GM23338 (cell line): ENCODE results near the gene GJB5. TPM values are rescaled to one million over a fixed set of nuclear protein-coding genes. Genes with fewer than 3 reads are reported as not detected.

Experiments
- ATAC-seq: fragments of 200-7000 bp; cut with Tn5 transposase; 3 replicates; pipeline ENCODE4 v1.9.1; 2020
- DNase-seq: peaks from one replicate; pipeline ENCODE4 v3.0.0-alpha.2; 2015; ENCODE audit warnings: low spot score
- H2AFZ ChIP-seq: fragments of 200-600 bp; sonication (generic); 2 replicates; pipeline ENCODE4 v1.8.0; 2016; ENCODE audit warnings: antibody characterized with exemption, mild to moderate bottlenecking, moderate library complexity
- H3F3A ChIP-seq: fragments of 200-600 bp; sonication (generic); replicated peaks from 2 replicates; pipeline ENCODE4 v1.8.0; 2017; ENCODE audit warnings: antibody characterized with exemption, mixed run types, low read depth
- H3K27ac ChIP-seq: fragments of 200-600 bp; sonication (generic); 2 replicates; pipeline ENCODE4 v1.6.1; 2016; ENCODE audit warnings: low read depth
- H3K27me3 ChIP-seq: fragments of 200-600 bp; sonication (generic); 2 replicates; pipeline ENCODE4 v1.8.0; 2016; ENCODE audit warnings: mild to moderate bottlenecking, mixed run types, moderate library complexity; ENCODE audit not compliant: insufficient read depth
- H3K36me3 ChIP-seq: fragments of 200-600 bp; sonication (generic); 2 replicates; pipeline ENCODE4 v1.8.0; 2016; ENCODE audit warnings: mild to moderate bottlenecking; ENCODE audit not compliant: insufficient read depth
- H3K4me1 ChIP-seq: fragments of 200-600 bp; sonication (generic); 2 replicates; pipeline ENCODE4 v1.8.0; 2016; ENCODE audit warnings: mild to moderate bottlenecking, moderate library complexity; ENCODE audit not compliant: insufficient read depth
- H3K4me2 ChIP-seq: fragments of 200-600 bp; sonication (generic); 2 replicates; pipeline ENCODE4 v1.7.1; 2017; ENCODE audit warnings: mixed run types
- H3K4me3 ChIP-seq: fragments of 200-600 bp; sonication (generic); 2 replicates; pipeline ENCODE4 v1.6.1; 2016; ENCODE audit warnings: mixed run types
- H3K79me2 ChIP-seq: fragments of 200-600 bp; sonication (generic); replicated peaks from 2 replicates; pipeline ENCODE4 v1.8.0; 2017; ENCODE audit warnings: mild to moderate bottlenecking; ENCODE audit not compliant: insufficient read depth
- H3K9me2 ChIP-seq: fragments of 200-600 bp; sonication (generic); 2 replicates; pipeline ENCODE4 v1.8.0; 2017; ENCODE audit not compliant: insufficient read depth
- H4K20me1 ChIP-seq: fragments of 200-600 bp; sonication (generic); replicated peaks from 2 replicates; pipeline ENCODE4 v1.8.0; 2017; ENCODE audit warnings: mild to moderate bottlenecking; ENCODE audit not compliant: insufficient read depth
- H3K27ac Mint-ChIP-seq: 2 replicates; pipeline ENCODE4 v1.8.0; 2020; ENCODE audit warnings: inconsistent platforms, mild to moderate bottlenecking, moderate library complexity, mixed read lengths
- H3K27me3 Mint-ChIP-seq: 3 replicates; pipeline ENCODE4 v1.8.0; 2022; ENCODE audit warnings: low read depth, mild to moderate bottlenecking, moderate library complexity, mixed read lengths, inconsistent platforms; ENCODE audit not compliant: insufficient read depth, poor library complexity
- H3K36me3 Mint-ChIP-seq: 3 replicates; pipeline ENCODE4 v1.8.0; 2021; ENCODE audit warnings: low read depth, mild to moderate bottlenecking, inconsistent platforms, moderate library complexity, mixed read lengths
- H3K4me1 Mint-ChIP-seq: 3 replicates; pipeline ENCODE4 v1.8.0; 2020; ENCODE audit warnings: mild to moderate bottlenecking, inconsistent platforms, mixed read lengths
- H3K4me3 Mint-ChIP-seq: 3 replicates; pipeline ENCODE4 v1.8.0; 2021; ENCODE audit warnings: moderate library complexity, mild to moderate bottlenecking, inconsistent platforms, mixed read lengths
- H3K9me3 Mint-ChIP-seq: 3 replicates; pipeline ENCODE4 v1.8.0; 2020; ENCODE audit warnings: moderate library complexity, mild to moderate bottlenecking, inconsistent platforms, mixed read lengths
- CREB1 ChIP-seq: fragments of 250-450 bp; sonication (Bioruptor Pico); IDR thresholded peaks from 2 replicates; pipeline ENCODE4 v1.5.0; 2020; ENCODE audit warnings: low read depth, mild to moderate bottlenecking, moderate library complexity
- EZH2 ChIP-seq: fragments of 200-600 bp; sonication (generic); IDR thresholded peaks from one replicate; pipeline ENCODE4 v1.8.0; 2017; ENCODE audit warnings: antibody characterized with exemption, mild to moderate bottlenecking, low read depth; ENCODE audit not compliant: unreplicated experiment
- NANOG ChIP-seq: IDR thresholded peaks from 2 replicates; pipeline ENCODE4 v1.6.1; 2016; ENCODE audit warnings: antibody characterized with exemption, borderline replicate concordance
- POLR2AphosphoS5 ChIP-seq: IDR thresholded peaks from 2 replicates; pipeline ENCODE4 v1.6.1; 2016; ENCODE audit warnings: antibody characterized with exemption, low read depth
- ZNF331 ChIP-seq: fragments of 250-450 bp; sonication (Bioruptor Pico); IDR thresholded peaks from 2 replicates; pipeline ENCODE4 v1.5.0; 2020; ENCODE audit warnings: low read depth, mild to moderate bottlenecking, moderate library complexity
- polyA plus RNA-seq: library from polyadenylated mRNA; unstranded; fragments of >200 nt; fragmentation: Nextera tagmentation; extraction: Ambion mirVana; gene quantifications from 2 replicates; pipeline ENCODE4 v1.2.1, GENCODE V29; 2016
- total RNA-seq: library from RNA; depleted of rRNA; stranded (reverse); fragments of >200 nt; shearing (Covaris generic); gene quantifications from 2 replicates; pipeline ENCODE4 v1.2.3, GENCODE V29; 2014
- TF ChIP-seq, protein P1 (sequence below): IDR thresholded peaks from one replicate; pipeline ENCODE4 v1.6.1; 2018; ENCODE audit warnings: antibody characterized with exemption; ENCODE audit not compliant: unreplicated experiment
- TF ChIP-seq, protein P2 (sequence below): IDR thresholded peaks from 2 replicates; pipeline ENCODE4 v1.6.1; 2016; ENCODE audit warnings: antibody characterized with exemption

The GJB5 gene
- total and polyA plus RNA-seq, 2 experiments from 2014 or later: 1.4 TPM; not detected in 1

DNA sequence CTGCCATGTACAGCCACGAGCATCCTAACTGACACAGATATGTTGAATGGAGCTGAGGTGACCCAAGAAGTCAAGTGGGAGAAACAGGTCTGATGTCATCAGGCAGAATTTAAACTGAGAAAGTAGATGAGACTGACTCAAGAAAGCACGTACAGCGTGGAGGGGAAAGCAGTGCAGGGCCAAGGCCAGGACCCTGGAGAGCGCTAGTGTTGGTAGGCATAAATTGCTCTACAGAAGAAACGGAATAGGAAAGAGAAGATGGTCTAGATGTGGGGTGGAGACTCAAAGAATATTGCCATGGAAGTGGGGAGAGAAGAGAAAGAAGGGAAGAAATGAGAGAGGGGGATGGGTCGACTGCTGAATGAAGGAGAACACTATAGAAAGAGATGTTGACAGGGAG lies 45.3 kb upstream of the GJB5 start:
- no peak overlapping the region for H3K4me3 Mint-ChIP-seq
- H3K9me3 Mint-ChIP-seq: no peaks in the 10 kb centered on the region
- no peak overlapping the region for H3K4me3 ChIP-seq
- H3K27ac Mint-ChIP-seq: no peak overlapping the region
- peaks cover 9% of the 10 kb centered on the region for H3K27me3 Mint-ChIP-seq
- H3K36me3 Mint-ChIP-seq: no peaks in the 10 kb centered on the region
- no peaks in the 10 kb centered on the region for H3K27me3 ChIP-seq
- peaks cover 4% of the 10 kb centered on the region; the same call in 2 of the 3 replicates for H3K4me1 Mint-ChIP-seq
- no peak for TF ChIP-seq CREB1
- TF ChIP-seq POLR2AphosphoS5: no peak
- TF ChIP-seq, protein P1, sequence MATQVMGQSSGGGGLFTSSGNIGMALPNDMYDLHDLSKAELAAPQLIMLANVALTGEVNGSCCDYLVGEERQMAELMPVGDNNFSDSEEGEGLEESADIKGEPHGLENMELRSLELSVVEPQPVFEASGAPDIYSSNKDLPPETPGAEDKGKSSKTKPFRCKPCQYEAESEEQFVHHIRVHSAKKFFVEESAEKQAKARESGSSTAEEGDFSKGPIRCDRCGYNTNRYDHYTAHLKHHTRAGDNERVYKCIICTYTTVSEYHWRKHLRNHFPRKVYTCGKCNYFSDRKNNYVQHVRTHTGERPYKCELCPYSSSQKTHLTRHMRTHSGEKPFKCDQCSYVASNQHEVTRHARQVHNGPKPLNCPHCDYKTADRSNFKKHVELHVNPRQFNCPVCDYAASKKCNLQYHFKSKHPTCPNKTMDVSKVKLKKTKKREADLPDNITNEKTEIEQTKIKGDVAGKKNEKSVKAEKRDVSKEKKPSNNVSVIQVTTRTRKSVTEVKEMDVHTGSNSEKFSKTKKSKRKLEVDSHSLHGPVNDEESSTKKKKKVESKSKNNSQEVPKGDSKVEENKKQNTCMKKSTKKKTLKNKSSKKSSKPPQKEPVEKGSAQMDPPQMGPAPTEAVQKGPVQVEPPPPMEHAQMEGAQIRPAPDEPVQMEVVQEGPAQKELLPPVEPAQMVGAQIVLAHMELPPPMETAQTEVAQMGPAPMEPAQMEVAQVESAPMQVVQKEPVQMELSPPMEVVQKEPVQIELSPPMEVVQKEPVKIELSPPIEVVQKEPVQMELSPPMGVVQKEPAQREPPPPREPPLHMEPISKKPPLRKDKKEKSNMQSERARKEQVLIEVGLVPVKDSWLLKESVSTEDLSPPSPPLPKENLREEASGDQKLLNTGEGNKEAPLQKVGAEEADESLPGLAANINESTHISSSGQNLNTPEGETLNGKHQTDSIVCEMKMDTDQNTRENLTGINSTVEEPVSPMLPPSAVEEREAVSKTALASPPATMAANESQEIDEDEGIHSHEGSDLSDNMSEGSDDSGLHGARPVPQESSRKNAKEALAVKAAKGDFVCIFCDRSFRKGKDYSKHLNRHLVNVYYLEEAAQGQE: peak; percentile 74
- no peaks in the 10 kb centered on the region for H3F3A ChIP-seq
- DNase-seq: peak; percentile 28
- H2AFZ ChIP-seq: no peak overlapping the region
- no peaks in the 10 kb centered on the region; the same call in 1 of the 2 replicates for H3K9me2 ChIP-seq
- no peaks in the 10 kb centered on the region for H3K79me2 ChIP-seq
- no peaks in the 10 kb centered on the region for H3K36me3 ChIP-seq
- no peak overlapping the region for H3K4me2 ChIP-seq
- H4K20me1 ChIP-seq: no peaks in the 10 kb centered on the region
- peak; percentile 51; the same call in 2 of the 3 replicates for ATAC-seq
- H3K4me1 ChIP-seq: no peaks in the 10 kb centered on the region
- H3K27ac ChIP-seq: no peak overlapping the region

DNA sequence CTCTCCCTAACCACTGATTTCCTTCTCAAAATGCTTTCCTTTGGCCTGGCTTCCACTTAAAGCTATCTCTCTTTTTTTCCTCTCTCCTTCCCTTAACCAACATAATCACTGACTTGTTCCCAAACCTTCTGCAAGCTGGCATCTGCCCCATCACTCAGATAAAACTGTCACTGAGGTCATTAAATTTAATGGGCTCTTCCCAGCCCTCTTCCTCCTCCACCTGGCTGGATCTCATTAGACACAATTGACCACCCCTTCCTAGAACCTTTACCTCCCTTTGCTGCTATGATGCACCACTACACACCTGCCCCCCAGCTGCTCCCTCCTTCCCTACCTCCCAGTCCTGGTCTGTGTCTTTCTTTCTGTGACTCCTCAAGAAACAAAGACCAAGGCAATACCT lies 44.0 kb upstream of the GJB5 start:
- TF ChIP-seq NANOG: no peak
- no peaks in the 10 kb centered on the region for H4K20me1 ChIP-seq
- no peaks in the 10 kb centered on the region for H3K4me1 ChIP-seq
- H3K4me2 ChIP-seq: no peak overlapping the region
- H3K27ac ChIP-seq: no peak overlapping the region
- no peak overlapping the region for H2AFZ ChIP-seq
- no peaks in the 10 kb centered on the region for H3F3A ChIP-seq
- H3K27me3 Mint-ChIP-seq: peaks cover 7% of the 10 kb centered on the region
- DNase-seq (no peak), ATAC-seq (no peak)
- H3K9me2 ChIP-seq: no peaks in the 10 kb centered on the region; the same call in 1 of the 2 replicates
- H3K4me3 Mint-ChIP-seq: no peak overlapping the region
- no peak overlapping the region for H3K4me3 ChIP-seq
- no peak overlapping the region for H3K27ac Mint-ChIP-seq
- H3K36me3 Mint-ChIP-seq: no peaks in the 10 kb centered on the region
- H3K27me3 ChIP-seq: no peaks in the 10 kb centered on the region
- no peaks in the 10 kb centered on the region for H3K79me2 ChIP-seq
- H3K36me3 ChIP-seq: no peaks in the 10 kb centered on the region
- no peaks in the 10 kb centered on the region for H3K9me3 Mint-ChIP-seq
- peaks cover 4% of the 10 kb centered on the region; the same call in 2 of the 3 replicates for H3K4me1 Mint-ChIP-seq

DNA sequence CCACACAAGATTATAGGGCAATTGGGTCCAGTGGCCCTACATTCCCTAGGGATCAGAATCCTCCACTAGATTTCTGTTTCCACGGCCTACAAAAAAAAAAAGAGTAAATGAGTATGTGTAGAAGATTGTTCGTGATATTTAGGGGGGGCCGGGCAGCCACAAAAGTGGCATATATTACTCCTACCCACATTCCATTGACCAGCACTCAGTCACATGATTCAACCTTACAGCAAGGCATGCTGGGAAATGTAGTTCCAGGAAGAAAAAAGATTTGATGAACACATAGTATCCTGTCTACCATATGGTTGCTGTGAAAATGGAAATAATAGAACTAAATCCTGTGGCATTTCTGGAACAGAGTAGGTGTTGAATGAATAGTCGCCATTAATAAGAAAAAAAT lies 43.4 kb upstream of the GJB5 start:
- peaks cover 4% of the 10 kb centered on the region; the same call in 2 of the 3 replicates for H3K4me1 Mint-ChIP-seq
- TF ChIP-seq, protein P2, sequence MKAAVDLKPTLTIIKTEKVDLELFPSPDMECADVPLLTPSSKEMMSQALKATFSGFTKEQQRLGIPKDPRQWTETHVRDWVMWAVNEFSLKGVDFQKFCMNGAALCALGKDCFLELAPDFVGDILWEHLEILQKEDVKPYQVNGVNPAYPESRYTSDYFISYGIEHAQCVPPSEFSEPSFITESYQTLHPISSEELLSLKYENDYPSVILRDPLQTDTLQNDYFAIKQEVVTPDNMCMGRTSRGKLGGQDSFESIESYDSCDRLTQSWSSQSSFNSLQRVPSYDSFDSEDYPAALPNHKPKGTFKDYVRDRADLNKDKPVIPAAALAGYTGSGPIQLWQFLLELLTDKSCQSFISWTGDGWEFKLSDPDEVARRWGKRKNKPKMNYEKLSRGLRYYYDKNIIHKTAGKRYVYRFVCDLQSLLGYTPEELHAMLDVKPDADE: peak; percentile 57
- TF ChIP-seq EZH2: no peak
- TF ChIP-seq ZNF331 (CRISPR knock-in tag): no peak

More for the DNA sequence above, 43.4 kb upstream of the GJB5 start:
- Histone ChIP-seq H3K27me3 (no peaks in the 10 kb centered on the region), H3K4me2 (no peak overlapping the region), H2AFZ (no peak overlapping the region), H3K27ac (no peak overlapping the region), H3K4me1 (no peaks in the 10 kb centered on the region), H4K20me1 (no peaks in the 10 kb centered on the region), H3K9me2 (no peaks in the 10 kb centered on the region; the same call in 1 of the 2 replicates), H3K36me3 (no peaks in the 10 kb centered on the region), H3K79me2 (no peaks in the 10 kb centered on the region), H3F3A (no peaks in the 10 kb centered on the region), H3K4me3 (no peak overlapping the region)
- no peak overlapping the region for H3K4me3 Mint-ChIP-seq
- peak; percentile 49 for DNase-seq
- H3K27me3 Mint-ChIP-seq: peaks cover 7% of the 10 kb centered on the region
- no peaks in the 10 kb centered on the region for H3K36me3 Mint-ChIP-seq
- H3K27ac Mint-ChIP-seq: no peak overlapping the region
- no peak for ATAC-seq
- no peaks in the 10 kb centered on the region for H3K9me3 Mint-ChIP-seq
